KMS-11 (cell line): ENCODE results near the gene LAMA2.

Experiments used
- H2AFZ ChIP-seq: fragments of 200-600 bp; sonication (generic); 2 replicates; pipeline ENCODE4 v1.6.1; 2016; ENCODE audit warnings: antibody characterized with exemption, mixed run types, low read depth
- H3K27ac ChIP-seq: fragments of 200-600 bp; sonication (generic); 2 replicates; pipeline ENCODE4 v1.6.1; 2016; ENCODE audit warnings: mild to moderate bottlenecking, mixed run types
- H3K27me3 ChIP-seq: fragments of 200-600 bp; sonication (generic); 2 replicates; pipeline ENCODE4 v1.6.1; 2017; ENCODE audit warnings: mild to moderate bottlenecking, low read depth, mixed run types, moderate library complexity; ENCODE audit not compliant: insufficient read depth
- H3K36me3 ChIP-seq: fragments of 200-600 bp; sonication (generic); 2 replicates; pipeline ENCODE4 v1.6.1; 2017; ENCODE audit warnings: mild to moderate bottlenecking, mixed run types; ENCODE audit not compliant: insufficient read depth
- H3K4me1 ChIP-seq: fragments of 200-600 bp; sonication (generic); 2 replicates; pipeline ENCODE4 v1.6.1; 2016; ENCODE audit warnings: mild to moderate bottlenecking, low read depth, mixed run types; ENCODE audit not compliant: poor library complexity, severe bottlenecking
- H3K4me2 ChIP-seq: fragments of 200-600 bp; sonication (generic); 2 replicates; pipeline ENCODE4 v1.7.0; 2016; ENCODE audit warnings: mild to moderate bottlenecking, mixed run types
- H3K4me3 ChIP-seq: fragments of 200-600 bp; sonication (generic); IDR thresholded peaks from 2 replicates; pipeline ENCODE4 v1.6.1; 2017; ENCODE audit warnings: low read depth, low read length, mixed read lengths; ENCODE audit not compliant: insufficient read depth
- H3K79me2 ChIP-seq: fragments of 200-600 bp; sonication (generic); 2 replicates; pipeline ENCODE4 v1.6.1; 2016; ENCODE audit warnings: low read depth, mixed run types; ENCODE audit not compliant: insufficient read depth
- H3K9ac ChIP-seq: fragments of 200-600 bp; sonication (generic); 2 replicates; pipeline ENCODE4 v1.6.1; 2016; ENCODE audit warnings: mild to moderate bottlenecking, mixed run types
- H4K20me1 ChIP-seq: fragments of 200-600 bp; sonication (generic); 2 replicates; pipeline ENCODE4 v1.6.1; 2016; ENCODE audit warnings: mild to moderate bottlenecking, mixed run types; ENCODE audit not compliant: insufficient read depth
- TF ChIP-seq, protein P1 (sequence below): fragments of 200-600 bp; sonication (generic); conservative IDR thresholded peaks from 2 replicates; pipeline ENCODE4 v1.6.1; 2017; ENCODE audit warnings: low read depth, mild to moderate bottlenecking, antibody characterized with exemption, low read length, moderate library complexity, mixed read lengths

LAMA2 gene

GRCh38 chr6:129534926-129535325 is 652.0 kb downstream of the LAMA2 start:
- H3K36me3 ChIP-seq, result no peaks in the 10 kb centered on the region
- no peak overlapping the region for H3K4me3 ChIP-seq
- H3K27me3 ChIP-seq, result no peaks in the 10 kb centered on the region
- TF ChIP-seq, protein P1, sequence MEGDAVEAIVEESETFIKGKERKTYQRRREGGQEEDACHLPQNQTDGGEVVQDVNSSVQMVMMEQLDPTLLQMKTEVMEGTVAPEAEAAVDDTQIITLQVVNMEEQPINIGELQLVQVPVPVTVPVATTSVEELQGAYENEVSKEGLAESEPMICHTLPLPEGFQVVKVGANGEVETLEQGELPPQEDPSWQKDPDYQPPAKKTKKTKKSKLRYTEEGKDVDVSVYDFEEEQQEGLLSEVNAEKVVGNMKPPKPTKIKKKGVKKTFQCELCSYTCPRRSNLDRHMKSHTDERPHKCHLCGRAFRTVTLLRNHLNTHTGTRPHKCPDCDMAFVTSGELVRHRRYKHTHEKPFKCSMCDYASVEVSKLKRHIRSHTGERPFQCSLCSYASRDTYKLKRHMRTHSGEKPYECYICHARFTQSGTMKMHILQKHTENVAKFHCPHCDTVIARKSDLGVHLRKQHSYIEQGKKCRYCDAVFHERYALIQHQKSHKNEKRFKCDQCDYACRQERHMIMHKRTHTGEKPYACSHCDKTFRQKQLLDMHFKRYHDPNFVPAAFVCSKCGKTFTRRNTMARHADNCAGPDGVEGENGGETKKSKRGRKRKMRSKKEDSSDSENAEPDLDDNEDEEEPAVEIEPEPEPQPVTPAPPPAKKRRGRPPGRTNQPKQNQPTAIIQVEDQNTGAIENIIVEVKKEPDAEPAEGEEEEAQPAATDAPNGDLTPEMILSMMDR, result no peak
- no peak overlapping the region for H3K4me2 ChIP-seq
- H3K4me1 ChIP-seq, result no peaks in the 10 kb centered on the region
- no peak overlapping the region for H3K27ac ChIP-seq
- H3K79me2 ChIP-seq, result no peaks in the 10 kb centered on the region
- H4K20me1 ChIP-seq, result no peaks in the 10 kb centered on the region
- H2AFZ ChIP-seq, result no peak overlapping the region
- H3K9ac ChIP-seq, result no peak overlapping the region

GRCh38 chr6:129536271-129536670 is 653.3 kb downstream of the LAMA2 start:
- Histone ChIP-seq H3K79me2 (no peaks in the 10 kb centered on the region), H4K20me1 (no peaks in the 10 kb centered on the region), H3K27me3 (no peaks in the 10 kb centered on the region), H2AFZ (no peak overlapping the region), H3K36me3 (no peaks in the 10 kb centered on the region), H3K4me2 (no peak overlapping the region), H3K9ac (no peak overlapping the region), H3K27ac (no peak overlapping the region), H3K4me1 (no peaks in the 10 kb centered on the region), H3K4me3 (no peak overlapping the region)
- TF ChIP-seq, protein P1, result no peak

DNA sequence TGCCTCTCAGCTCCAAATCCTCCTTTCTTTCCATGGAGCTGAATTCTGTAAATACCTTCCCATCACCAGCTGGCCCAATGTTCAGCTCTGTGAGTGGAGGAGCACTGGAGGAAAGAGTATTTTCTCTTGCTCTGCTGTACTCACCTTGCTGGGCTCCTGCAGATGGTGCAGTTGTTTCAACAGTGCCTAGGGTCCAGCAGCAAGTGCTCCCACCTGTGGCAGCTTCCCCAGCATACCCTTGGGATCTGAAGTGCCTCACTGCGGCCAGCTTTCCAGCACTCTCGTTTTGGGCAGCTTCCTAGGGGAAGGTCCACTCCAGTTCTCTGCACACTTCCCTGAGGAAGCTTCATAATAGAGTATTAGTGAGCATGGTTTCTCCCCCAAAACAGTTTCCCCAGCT is 656.1 kb downstream of the LAMA2 start:
- TF ChIP-seq, protein P1, result no peak
- Histone ChIP-seq H2AFZ (no peak overlapping the region), H3K4me2 (no peak overlapping the region), H3K4me1 (no peaks in the 10 kb centered on the region), H3K4me3 (no peak overlapping the region), H3K27ac (no peak overlapping the region), H3K9ac (no peak overlapping the region), H3K27me3 (no peaks in the 10 kb centered on the region), H4K20me1 (no peaks in the 10 kb centered on the region), H3K36me3 (no peaks in the 10 kb centered on the region), H3K79me2 (no peaks in the 10 kb centered on the region)

- Histone ChIP-seq H3K27ac (no peak overlapping the region), H3K4me3 (no peak overlapping the region), H3K4me2 (no peak overlapping the region), H3K27me3 (no peaks in the 10 kb centered on the region), H3K79me2 (no peaks in the 10 kb centered on the region), H3K9ac (no peak overlapping the region), H2AFZ (no peak overlapping the region), H3K4me1 (no peaks in the 10 kb centered on the region), H4K20me1 (no peaks in the 10 kb centered on the region), H3K36me3 (no peaks in the 10 kb centered on the region)
- TF ChIP-seq, protein P1, result no peak
These were observed 659.8 kb downstream of the LAMA2 start for GRCh38 chr6:129542705-129543104.
